Inferior parietal cortex (tissue), 1 donor: ENCODE results near the gene TSPAN9.
A peak's percentile ranks its signal among the peaks of the same experiment; 100 is the strongest.

ENCODE experiments used
- DNase-seq: peaks from one replicate; pipeline ENCODE4 v3.0.0-alpha.2; 2016; ENCODE audit errors: extremely low spot score

The TSPAN9 gene

DNA sequence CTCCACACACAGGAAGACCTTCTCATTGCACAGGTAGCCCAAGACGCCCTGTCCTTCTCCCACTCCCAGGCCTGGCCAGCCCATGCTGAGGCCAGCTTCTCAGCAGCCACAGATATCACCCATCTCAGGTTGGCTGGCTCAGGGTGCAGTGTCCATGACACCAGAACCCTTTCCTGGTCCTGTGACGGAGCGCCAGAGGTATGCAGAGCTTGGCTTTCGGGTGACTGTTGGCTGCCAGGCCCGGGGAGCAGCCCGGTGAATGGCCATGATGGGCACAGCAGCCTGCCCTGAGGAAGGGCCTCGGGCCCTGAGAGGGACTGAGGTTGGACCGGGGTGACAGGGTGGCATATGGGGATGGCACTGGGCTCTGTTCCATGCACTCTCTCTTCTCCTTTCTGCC is 173.4 kb downstream of the TSPAN9 start:
- DNase-seq, result no peak

DNA sequence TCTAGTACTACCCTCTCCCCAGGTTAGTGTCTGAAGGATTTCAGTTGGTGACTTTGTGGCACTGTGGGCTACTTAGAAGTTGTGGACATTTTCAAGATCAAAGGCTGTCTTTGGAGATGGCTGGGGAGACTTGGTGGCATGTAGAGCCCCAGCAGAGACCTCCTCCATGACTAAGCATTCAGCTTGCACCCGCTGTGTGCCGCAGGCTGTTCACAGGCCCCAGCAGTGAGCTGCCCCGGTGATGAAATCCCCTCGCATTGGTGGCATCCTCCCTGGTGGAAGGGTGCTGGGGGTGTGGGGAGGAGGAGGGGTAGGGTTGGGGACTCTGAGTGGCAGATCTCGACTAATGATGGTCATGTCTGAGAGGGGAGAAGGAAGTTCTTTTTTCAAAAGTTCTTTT is 173.9 kb downstream of the TSPAN9 start:
- no peak for DNase-seq

DNA sequence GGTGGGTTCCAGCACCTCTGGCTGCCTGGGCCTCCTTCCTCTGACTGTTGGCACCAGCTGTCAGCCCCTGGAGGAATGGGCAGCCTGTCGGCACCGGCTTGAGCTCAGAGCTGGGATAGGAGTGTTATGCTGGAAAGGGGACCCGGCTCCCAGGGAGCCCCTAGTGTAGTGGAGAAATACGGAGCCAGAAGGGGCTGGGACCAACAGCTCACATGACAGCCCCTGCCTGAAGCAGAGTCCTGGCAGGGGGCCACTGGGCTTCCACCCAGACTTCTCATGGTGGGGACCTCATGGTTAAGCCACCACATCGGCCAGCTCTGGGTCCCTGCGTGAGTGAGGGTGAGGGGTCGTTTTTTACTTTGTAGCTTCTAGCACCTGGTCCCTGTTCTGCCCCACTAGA is 174.5 kb downstream of the TSPAN9 start:
- DNase-seq, result no peak

DNA sequence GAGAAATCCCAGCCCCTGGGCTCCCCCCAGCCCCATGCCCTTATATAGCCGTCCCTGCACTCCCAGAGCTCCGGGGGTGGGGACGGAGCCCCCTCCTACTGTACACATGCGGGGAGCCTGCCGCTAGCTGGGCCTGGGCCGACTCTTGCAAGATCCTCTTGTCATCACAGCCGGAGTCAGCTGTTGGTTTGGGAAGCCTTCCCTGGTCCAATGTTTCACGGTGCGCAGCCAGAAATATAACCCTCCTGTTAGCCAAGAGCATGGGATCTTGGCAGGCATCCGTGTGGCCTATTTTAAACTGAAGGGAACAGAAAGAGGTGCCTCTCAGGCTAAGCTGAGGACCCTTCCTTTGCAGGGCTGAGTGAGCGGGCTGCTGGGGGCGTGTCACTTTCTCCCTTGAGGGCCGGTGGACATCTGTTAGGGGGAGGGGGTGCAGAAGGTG is 175.3 kb downstream of the TSPAN9 start:
- peak; percentile 73 for DNase-seq

DNA sequence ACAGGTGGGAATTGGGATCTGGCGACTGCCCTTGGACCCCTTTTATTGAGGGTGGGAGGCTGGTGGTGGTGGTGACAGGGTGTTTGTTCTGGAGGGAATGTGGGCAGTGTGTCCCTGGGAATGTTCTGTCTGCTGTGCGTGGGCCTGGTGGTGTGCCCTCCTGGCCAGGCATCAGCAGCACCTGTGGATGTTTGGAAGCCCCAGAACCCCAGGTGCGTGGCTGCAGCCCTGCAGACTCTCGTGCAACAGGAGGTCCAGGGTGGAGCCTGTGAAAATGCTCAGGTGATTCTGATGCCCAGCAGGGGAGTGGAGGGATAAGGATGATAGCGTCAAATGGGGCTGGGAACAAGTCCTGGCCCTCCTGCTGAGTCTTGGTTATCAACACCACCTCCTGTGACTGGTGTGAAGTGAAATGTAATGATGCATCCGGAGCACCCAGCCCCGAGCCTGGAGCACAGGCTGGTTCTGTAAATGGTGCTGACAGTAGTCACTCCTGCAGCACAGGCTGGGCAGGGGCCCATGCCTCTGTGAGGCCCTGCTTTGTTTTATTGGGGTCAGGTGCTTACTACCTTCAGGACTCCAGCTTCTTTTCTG is 176.6 kb downstream of the TSPAN9 start:
- no peak for DNase-seq

DNA sequence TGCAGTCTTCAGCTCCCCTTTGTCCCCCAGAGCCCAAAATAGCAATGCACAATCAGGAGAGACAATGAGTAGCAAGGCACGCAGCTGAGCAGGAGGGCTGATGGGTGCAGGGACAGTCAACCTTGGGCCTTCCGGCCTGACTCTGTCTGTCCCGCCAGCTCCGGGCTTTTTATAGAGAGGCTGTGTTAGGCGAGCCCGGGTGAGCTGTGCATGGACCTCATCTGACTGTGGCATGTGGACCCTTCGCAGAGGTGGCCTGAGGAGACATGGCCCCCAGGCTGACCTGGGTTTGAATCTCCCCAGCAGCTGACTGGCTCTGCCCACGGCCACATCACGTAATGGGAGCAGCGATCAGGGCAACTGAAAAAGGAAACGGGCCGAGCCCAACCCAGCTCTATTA is 177.9 kb downstream of the TSPAN9 start:
- no peak for DNase-seq

DNA sequence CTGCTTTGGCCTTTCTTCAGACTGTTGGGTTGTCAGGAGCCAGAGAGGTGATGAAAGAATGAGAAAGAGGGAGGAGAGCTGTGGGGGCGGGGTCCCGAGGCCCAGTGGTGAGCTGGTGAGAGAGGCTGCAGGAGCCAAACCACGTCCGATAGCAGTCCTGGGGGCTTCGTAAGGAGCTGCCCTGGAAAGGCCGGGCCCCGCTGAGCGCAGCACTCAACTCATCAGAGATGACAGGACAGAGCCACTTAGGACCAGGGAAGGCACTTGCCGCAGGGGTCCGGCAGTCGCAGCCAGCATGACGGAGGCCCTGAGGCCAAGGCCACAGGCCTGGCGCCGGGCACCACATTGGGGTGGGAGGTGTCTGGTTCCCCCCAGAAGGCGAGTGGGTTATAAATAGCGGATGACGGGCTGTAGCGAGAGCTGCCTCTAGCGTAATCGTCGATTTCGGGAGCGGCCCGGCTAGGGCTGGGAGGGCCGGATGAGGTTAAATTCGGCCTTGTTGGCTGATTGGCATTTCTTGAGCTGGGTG is 179.0 kb downstream of the TSPAN9 start:
- no peak for DNase-seq

DNA sequence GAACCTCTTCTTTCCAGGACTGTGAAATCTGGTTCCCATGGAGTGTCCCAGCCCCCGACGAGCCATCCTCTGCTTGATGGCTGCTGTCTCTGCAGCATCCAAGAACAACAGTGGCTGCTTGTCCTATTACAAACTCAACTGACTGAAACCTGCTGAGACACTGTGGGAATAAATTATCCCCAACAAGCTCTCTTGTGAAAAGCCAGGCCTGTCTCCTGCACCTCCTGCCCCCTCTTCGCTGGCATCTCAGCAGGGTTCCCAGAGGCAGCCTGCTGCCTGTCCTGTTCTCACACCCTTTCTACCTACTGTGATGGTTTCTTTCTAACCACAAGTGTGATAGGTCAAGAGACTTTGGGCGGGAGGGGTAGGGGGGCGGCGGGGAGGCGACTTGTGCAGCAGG is 180.2 kb downstream of the TSPAN9 start:
- no peak for DNase-seq

DNA sequence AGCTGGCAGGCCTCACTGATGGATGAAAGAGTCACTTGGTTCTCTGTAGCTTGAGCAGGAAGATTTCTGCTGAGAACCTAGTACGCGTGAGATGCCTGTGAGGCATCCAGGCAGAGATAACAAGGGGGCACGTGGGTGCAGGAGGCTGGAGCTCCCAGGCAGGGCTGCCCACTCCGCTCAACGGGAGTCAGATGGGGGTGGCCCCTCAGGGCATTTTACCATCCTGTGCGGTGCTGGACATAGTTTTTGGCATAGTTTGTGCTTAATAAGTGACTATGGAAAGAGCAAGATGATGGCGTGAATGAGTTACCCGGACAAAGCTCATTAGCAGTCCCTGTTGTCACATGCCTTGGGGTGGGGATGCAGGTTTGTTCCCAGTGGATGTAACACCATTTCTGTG is 182.8 kb downstream of the TSPAN9 start:
- no peak for DNase-seq

DNA sequence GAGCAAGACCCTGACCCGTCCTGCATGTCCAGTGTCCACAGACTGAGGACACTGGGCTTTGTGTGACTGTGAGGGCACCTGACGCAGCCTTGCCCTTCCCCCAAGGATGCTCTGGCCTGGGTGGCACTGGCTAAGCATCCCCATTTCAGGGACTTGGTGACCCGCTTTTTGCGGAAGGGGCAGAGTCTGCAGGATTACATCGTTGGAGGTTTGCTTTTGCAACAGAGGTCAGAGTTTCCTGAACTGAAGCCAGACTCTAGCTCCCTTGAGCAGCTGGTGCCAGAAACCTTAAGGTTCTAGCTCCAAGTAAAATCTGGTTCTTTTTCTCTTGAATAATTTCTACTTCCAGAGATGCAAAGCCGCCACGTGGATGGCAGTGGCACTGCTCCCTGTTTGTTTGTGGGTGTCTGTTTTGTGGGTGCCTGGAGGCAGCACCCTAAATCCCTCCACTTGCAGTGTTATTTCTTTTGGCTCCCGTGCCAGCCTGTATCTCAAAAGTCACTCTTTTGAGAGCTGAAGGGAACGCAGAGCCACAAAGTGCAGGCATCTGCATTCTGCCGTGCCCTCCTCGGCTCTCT is 184.7 kb downstream of the TSPAN9 start:
- DNase-seq, result no peak

DNA sequence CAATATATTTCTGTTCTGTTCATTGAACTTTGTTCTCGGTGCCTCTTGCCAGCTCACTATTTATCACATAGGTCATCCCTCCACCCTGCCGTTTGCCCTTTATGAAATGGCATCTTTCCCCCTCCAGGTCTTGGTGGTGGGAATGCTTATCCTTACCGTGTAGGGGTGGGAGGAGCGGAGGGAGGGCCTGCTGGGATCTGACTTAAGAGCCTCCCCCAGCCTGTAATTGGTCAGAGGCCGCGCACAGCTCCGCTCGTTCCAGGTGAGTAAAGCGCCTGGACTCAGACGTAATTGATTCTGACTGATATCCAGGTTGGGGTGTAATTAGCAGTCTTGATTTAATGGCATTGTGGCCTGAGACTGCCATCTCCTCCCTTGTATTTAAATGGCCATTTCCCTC is 185.3 kb downstream of the TSPAN9 start:
- no peak for DNase-seq

DNA sequence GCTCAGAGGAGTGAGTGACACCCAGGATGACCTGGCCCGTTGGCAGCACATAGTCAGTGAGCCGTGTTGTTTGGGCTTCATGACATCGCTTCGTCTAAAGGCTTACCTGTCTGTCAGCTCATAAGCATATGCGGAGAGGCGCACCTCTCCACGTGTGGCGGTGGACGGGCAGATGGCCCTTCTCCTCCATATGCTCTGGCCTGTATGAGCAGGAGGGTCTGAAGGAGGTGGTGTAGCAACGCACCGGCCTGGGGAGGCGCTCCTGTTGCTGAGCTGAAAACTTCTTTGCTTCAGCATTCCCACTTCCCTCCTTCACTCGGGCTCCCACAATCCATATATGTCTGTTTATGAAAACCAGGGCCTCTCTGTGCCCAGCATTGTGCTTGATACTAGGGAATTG is 186.1 kb downstream of the TSPAN9 start:
- DNase-seq, result no peak

DNA sequence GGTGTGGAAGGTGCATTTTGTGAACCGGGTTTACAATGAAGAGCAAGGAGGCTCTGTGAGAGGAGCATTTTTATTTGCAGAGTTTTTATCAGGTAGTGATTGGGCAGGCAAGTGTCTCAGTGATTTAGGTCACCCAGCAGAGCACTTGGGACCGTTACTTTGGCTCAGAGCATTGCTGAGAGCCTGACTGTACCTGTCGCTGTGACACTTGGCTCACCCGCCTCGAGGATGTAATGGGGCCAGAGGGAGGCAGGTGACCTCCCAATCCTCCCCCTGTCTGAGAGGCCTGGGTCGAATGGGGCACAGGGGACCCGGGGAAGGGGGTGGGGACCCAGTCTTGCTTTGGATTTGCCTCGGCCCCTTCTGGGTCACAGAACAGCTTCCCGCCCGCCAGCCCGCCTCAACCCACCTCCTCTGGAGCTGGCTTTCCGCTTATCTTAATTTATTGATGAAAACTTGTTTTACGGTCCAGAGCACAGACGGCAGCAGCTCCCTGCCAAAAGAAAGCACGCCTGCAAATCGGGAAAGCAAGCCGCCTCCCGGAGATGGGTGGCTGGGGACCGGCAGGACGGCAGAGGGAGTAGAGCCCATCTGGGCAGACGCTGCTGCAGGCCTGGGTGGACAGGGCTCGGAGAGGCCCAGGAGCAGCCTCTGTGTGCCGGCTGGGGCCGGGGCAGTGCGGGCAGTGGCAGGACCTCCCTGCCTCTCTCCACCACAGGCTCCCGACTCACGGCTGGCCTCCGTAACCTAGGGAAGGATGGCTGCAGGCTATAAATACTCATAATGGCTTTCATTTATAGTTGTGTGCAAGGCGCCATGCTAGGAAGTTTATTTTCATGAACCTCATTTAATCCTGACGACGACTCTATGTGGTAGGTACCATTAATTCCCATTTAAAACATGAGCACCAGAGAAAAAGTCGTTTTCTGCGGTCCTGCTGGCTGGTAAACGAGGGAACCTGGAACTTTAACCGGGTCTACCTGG is 187.1 kb downstream of the TSPAN9 start:
- no peak for DNase-seq

DNA sequence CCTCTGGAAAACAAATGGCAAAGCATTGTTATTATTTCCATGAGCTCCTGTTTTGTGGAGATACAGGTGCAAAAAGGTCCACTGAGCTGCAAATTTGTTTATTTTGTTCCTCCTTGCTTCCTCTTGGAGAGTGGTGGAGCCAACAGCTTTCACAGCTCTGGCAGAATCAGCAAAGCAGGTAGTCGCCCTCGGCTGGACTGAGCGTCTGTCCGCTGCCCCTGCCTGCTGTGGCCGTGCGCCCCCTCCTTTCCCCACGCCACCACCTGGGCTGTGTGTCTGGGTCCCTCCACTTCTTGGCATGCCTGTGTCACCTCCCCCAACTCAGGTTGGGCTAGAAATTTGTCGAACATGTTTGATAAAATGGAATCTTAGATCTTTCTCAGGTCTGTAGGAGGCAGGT is 188.2 kb downstream of the TSPAN9 start:
- DNase-seq, result no peak

DNA sequence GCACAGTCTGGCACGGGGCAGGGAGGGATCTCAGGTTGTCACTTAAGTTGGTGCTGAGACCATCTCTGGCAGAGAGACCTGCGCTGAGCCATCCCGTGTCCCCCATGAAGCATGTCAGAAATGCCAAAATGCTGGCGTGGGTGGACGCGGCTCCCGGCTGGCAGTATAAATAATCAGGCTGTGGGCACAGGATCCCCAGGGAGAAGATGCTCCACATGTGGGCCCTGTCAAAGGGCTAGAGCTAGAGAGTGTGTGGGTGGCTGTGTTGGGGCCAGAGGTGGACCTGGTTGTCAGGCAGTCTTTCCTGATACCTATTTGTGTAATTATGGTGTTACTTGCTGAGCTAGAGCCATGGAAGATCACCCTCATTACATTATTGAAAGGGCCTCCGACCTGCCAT is 189.5 kb downstream of the TSPAN9 start:
- DNase-seq, result no peak

DNA sequence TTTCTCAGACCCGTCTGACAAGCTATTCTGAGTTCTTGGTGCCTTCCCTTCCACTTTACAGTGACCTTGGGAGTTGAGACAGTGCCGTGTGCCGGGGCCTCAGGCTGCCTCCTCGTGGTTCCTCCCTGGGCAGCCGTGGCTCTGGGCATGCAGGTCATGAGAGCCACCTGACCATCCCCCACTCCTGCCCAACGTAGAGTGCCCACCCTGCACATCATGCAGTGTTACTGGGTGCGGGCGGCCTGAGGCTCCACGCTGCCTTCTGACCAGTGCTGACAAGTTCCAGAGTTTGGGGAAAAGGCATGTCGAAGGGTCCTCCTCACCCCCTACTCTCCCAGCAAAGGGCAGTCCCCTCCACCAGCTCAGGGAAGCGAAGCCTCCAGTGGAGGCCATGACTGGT is 190.5 kb downstream of the TSPAN9 start:
- DNase-seq, result no peak

DNA sequence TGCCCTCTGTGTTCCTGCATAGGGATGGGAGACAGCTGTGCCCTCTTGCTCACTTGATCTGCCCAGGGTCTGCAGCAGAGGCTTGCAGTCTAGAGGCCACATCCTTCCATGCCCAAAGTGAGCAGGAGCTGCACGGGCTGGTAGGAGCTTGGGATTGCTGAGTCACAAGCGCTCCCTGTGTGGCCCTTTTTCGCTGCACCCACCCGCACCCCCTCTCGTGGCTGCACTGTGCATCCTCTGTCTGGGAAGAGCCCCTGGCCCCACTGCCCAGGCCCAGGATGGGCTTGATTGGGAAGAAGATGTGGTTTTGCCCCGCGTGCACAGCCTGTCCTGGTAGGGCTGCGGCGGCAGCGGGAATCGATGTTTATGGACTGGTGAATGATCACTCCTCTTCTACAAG is 192.4 kb downstream of the TSPAN9 start:
- no peak for DNase-seq

DNA sequence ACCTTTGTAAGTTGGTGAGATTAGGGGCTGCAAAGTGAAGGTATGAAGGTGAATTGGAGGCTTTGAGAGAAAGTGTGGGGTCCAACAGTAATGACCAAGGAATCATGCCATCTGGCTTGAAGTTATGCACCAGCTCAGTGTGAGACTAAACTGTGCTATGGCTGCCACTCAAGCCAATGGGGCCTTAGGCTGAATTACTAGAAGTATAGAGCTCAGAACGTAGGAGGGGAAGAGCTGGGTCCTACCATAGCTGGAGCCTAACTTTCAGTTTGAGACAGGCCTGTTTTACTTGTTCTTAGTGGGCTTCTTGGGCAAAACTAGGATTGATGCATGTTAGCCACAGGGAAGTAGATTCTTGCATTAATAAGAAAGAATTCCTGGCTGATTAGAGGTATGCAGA is 194.0 kb downstream of the TSPAN9 start:
- DNase-seq, result no peak

DNA sequence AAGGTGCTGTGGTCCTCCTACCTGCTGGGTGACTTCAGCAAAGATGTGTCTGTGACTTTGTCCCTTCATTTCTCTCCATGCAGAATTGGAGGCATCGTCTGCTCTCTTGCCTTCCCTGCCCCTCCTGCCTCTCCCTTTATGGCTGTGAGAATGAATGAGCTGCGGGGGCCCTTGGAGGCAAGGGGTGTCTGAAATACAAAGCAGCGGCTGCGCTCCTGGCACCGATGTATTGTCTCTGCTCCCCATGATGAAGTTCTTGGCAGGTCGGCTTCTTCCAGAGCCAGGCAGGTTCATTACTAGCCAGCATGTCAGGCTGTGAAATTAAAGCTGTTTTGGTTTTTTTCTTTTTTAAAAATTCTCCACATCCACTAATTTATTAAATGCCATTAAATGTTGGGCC is 194.5 kb downstream of the TSPAN9 start:
- DNase-seq, result no peak

DNA sequence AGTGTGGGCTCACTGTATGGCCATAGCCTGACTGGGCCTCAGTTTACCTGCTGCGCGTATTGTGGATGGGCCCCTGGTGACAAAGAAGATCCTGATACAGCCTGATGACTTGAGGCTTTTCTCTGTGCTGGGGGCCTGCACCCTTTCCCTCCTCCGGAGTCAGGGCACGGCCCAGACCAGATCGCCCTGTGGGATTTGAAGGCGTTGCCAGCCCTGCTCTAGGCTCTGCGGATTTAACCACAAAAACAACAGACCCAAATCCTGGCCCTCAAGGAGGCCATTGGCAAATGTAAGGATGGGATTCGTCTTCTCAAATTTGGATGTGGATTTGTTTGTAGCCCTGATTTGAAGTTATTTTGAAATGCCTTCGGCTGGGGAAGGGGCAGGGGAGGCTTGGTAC is 195.8 kb downstream of the TSPAN9 start:
- DNase-seq, result no peak

DNA sequence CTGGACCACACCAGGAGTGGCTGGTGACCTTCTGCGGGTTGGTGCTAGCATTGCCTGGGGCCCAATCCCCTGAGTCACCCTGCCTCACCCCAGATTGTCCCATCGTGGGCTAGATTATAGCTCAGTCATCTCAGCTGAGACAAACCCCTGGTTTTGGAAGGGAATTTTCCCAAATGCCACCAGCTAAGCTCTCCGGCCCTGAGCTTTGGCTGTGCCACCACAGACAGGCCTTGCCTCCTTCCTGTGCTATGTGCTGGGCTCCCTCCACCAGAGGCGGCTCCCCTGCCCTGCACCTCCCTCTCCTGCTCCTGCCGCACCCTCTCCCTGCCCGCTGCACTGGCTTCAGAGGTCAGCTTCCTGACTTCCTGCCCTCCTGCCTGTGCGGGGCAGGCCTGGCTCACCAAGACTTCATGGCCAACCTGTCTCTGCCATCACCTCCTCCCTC is 196.3 kb downstream of the TSPAN9 start:
- DNase-seq, result no peak

DNA sequence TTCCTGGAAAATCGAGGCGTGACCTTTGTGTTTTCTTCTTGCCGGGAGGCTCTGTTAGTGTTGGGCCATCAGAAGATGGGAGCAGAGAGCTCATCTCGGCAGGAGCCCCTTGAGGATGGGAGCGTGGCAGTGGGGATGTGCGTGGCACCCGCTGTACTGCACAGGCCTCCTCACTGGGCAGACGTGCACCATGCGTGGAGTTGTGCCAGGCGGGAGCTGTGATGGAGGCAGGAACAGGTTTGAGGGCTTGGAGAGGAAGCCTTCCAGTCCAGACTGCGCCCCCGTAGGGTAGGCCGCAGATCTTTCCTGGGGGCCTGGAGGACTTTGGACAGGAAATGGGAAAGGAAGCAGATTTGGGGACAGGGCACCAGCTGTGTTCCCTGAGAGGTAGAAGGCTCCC is 197.5 kb downstream of the TSPAN9 start:
- no peak for DNase-seq
